ENCODE results near the gene OR2S2.

GRCh38 chr9:35998333-35998732, 40.4 kb upstream of the OR2S2 start:
- TF ChIP-seq CTCF (IDR thresholded peaks at IDR 0.05) (no peak), EP300 (IDR thresholded peaks at IDR 0.05) (no peak)

All from upper lobe of left lung (tissue), 4 donors.